Measurements from ENCODE around the gene TMEM89. TPM values are rescaled to one million over a fixed set of nuclear protein-coding genes. Genes with fewer than 3 reads are reported as not detected.
A peak's percentile ranks its signal among the peaks of the same experiment; 100 is the strongest.

TMEM89 gene
- total and polyA plus RNA-seq, 2 of the 13 experiments (the other 11 are each of a cell fraction or from before 2014, with no cell fraction given): 0.31 to 0.59 TPM

DNA sequence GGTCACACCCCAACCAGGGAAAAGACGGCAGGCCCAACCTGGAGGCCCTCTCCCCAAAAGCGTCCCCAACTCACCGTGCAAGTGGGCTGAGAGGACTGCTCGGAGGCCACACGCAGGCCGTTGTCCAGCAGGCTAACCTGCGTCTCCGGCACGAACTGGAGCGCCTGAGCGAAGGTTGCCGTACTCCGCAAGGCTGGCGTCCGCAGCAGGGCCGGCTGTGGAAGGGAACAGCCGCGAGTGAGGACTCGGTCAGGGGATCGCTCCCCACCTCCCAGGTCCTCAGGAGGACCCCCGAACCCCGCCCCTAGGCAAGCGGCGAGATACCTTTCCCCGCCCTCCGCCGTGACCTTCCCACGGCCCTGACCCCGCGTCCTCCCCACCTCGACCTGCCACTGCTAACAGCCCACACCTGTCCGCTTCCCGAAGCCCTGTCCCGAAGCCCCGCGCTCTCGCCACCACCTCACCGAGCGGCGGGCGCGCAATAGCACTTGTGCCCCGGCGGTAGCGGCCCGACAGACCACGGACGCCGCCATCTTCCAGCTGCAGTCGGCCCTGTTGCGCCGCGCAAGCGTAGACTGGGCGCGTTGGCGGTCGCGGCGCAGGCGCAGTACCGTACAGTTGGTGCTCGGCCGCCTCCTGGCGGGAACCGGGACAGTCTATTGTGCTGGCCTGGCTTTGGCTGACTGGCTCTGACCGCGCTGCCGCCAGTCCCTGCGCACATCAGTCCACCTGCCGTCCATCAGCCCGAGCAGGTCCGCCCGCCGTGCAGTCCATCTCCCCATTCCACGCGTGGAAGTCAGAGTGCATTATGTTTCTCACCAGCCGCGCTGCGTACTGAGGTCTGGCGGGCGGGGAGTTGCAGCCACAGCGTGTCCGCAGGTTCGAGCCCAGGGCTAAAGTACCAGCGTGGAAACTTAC, 12.2 kb downstream of the TMEM89 start, which contains the start of gene UQCRC1 (continued):
- TF ChIP-seq, protein P1, sequence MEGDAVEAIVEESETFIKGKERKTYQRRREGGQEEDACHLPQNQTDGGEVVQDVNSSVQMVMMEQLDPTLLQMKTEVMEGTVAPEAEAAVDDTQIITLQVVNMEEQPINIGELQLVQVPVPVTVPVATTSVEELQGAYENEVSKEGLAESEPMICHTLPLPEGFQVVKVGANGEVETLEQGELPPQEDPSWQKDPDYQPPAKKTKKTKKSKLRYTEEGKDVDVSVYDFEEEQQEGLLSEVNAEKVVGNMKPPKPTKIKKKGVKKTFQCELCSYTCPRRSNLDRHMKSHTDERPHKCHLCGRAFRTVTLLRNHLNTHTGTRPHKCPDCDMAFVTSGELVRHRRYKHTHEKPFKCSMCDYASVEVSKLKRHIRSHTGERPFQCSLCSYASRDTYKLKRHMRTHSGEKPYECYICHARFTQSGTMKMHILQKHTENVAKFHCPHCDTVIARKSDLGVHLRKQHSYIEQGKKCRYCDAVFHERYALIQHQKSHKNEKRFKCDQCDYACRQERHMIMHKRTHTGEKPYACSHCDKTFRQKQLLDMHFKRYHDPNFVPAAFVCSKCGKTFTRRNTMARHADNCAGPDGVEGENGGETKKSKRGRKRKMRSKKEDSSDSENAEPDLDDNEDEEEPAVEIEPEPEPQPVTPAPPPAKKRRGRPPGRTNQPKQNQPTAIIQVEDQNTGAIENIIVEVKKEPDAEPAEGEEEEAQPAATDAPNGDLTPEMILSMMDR (CRISPR knock-in tag; IDR thresholded peaks at IDR 0.05): peak; percentile 98
- TF ChIP-seq GTF2F1 (IDR thresholded peaks at IDR 0.05; ENCODE audit: low read length) (no peak), TMF1 (CRISPR knock-in tag; IDR thresholded peaks at IDR 0.05; ENCODE audit: low read depth) (peak; percentile 62; the same call in 1 of the 2 replicates), ZNF263 (CRISPR knock-in tag; IDR thresholded peaks at IDR 0.05) (peak; percentile 68; the same call in 1 of the 2 replicates), ZZZ3 (CRISPR knock-in tag; IDR thresholded peaks at IDR 0.05; ENCODE audit: borderline replicate concordance) (peak; percentile 60; the same call in 1 of the 2 replicates), MEF2D (CRISPR knock-in tag; IDR thresholded peaks at IDR 0.05) (peak; percentile 85), JARID2 (CRISPR knock-in tag; IDR thresholded peaks at IDR 0.05; ENCODE audit: insufficient replicate concordance) (peak; percentile 45), ZFY (CRISPR knock-in tag; IDR thresholded peaks at IDR 0.05) (peak; percentile 95), TBX2 (CRISPR knock-in tag; IDR thresholded peaks at IDR 0.05; ENCODE audit: borderline replicate concordance) (peak; percentile 94), ZNF329 (CRISPR knock-in tag; IDR thresholded peaks at IDR 0.05; ENCODE audit: low read depth) (peak; percentile 71; the same call in 1 of the 2 replicates), NONO (IDR thresholded peaks at IDR 0.05) (no peak), NONO (CRISPR knock-in tag; conservative IDR thresholded peaks at IDR 0.05) (peak; percentile 89), PITX1 (CRISPR knock-in tag; IDR thresholded peaks at IDR 0.05) (peak; percentile 45; the same call in 1 of the 2 replicates), KLF6 (CRISPR knock-in tag; IDR thresholded peaks at IDR 0.05) (peak; percentile 62; the same call in 1 of the 2 replicates), ZNF317 (CRISPR knock-in tag; IDR thresholded peaks at IDR 0.05) (peak; percentile 79), KDM5B (CRISPR knock-in tag; IDR thresholded peaks at IDR 0.05; ENCODE audit: borderline replicate concordance) (peak; percentile 85), ZNF484 (CRISPR knock-in tag; IDR thresholded peaks at IDR 0.05; ENCODE audit: borderline replicate concordance, low read depth) (peak; percentile 65), ASH2L (IDR thresholded peaks at IDR 0.05; ENCODE audit: insufficient read length, low read depth, low read length) (peak; percentile 86), ATRX (CRISPR knock-in tag; IDR thresholded peaks at IDR 0.05; ENCODE audit: borderline replicate concordance) (no peak), NFIB (CRISPR knock-in tag; IDR thresholded peaks at IDR 0.05; ENCODE audit: borderline replicate concordance) (no peak), KAT7 (CRISPR knock-in tag; IDR thresholded peaks at IDR 0.05; ENCODE audit: borderline replicate concordance) (peak; percentile 95)
- TF ChIP-seq, protein P2, sequence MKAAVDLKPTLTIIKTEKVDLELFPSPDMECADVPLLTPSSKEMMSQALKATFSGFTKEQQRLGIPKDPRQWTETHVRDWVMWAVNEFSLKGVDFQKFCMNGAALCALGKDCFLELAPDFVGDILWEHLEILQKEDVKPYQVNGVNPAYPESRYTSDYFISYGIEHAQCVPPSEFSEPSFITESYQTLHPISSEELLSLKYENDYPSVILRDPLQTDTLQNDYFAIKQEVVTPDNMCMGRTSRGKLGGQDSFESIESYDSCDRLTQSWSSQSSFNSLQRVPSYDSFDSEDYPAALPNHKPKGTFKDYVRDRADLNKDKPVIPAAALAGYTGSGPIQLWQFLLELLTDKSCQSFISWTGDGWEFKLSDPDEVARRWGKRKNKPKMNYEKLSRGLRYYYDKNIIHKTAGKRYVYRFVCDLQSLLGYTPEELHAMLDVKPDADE (CRISPR knock-in tag; IDR thresholded peaks at IDR 0.05): no peak
- TF ChIP-seq, protein P3, sequence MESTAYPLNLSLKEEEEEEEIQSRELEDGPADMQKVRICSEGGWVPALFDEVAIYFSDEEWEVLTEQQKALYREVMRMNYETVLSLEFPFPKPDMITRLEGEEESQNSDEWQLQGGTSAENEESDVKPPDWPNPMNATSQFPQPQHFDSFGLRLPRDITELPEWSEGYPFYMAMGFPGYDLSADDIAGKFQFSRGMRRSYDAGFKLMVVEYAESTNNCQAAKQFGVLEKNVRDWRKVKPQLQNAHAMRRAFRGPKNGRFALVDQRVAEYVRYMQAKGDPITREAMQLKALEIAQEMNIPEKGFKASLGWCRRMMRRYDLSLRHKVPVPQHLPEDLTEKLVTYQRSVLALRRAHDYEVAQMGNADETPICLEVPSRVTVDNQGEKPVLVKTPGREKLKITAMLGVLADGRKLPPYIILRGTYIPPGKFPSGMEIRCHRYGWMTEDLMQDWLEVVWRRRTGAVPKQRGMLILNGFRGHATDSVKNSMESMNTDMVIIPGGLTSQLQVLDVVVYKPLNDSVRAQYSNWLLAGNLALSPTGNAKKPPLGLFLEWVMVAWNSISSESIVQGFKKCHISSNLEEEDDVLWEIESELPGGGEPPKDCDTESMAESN (CRISPR knock-in tag; conservative IDR thresholded peaks at IDR 0.05): peak; percentile 81
- TF ChIP-seq, protein P4, sequence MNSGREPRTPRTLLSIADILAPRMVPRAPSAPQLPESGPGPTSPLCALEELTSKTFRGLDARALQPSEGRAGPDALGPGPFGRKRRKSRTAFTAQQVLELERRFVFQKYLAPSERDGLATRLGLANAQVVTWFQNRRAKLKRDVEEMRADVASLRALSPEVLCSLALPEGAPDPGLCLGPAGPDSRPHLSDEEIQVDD (CRISPR knock-in tag; IDR thresholded peaks at IDR 0.05; ENCODE audit: borderline replicate concordance): peak; percentile 85; the same call in 1 of the 2 replicates
